ENCODE results near the gene CENPP. TPM values are rescaled to one million over a fixed set of nuclear protein-coding genes. Genes with fewer than 3 reads are reported as not detected.

Gene CENPP
- total RNA-seq, 8 experiments from 2014 or later, result 1.7 to 22.3 (median 5.0) TPM

GRCh38 chr9:92324431-92324830 is 1.3 kb upstream of the CENPP start:
- no peak for ATAC-seq (replicated peaks in 6 of 8)
- WGBS, 10 experiments, result 0 to 60% (median 38%) methylated on average over 1 to 2 of the region's 2 CpGs; no CpG with 5 or more reads in 3 of the 10 experiments
- peak overlapping the region; percentile 92 to 96 (median 94) for H3K4me3 ChIP-seq
- peak overlapping the region; percentile 98 to 100 for H3K27ac ChIP-seq
- in situ Hi-C loops (cut with MboI; ENCODE audit: low pct_unique_long_range_greater_than_20kb in 2 of 9, low sequenced_read_pairs in 9 of 9, unreplicated experiment in 9 of 9), result loop anchor here in 2 of 9 experiments (25.0 kb wide), 1 partner anchor 313 kb away; no protein-coding TSS in a partner anchor
- peaks cover 6 to 7% of the 10 kb centered on the region in 2 donors for H3K4me1 ChIP-seq (replicated peaks in 1 of 2)

GRCh38 chr9:92324889-92325268 is 874 bp upstream of the CENPP start:
- Histone ChIP-seq H3K27ac (peak overlapping the region; percentile 98 to 100), H3K4me1 (replicated peaks in 1 of 2) (peaks cover 6 to 7% of the 10 kb centered on the region in 2 donors), H3K4me3 (peak overlapping the region; percentile 92 to 96 (median 94))
- in situ Hi-C loops (cut with MboI; ENCODE audit: low pct_unique_long_range_greater_than_20kb in 2 of 9, low sequenced_read_pairs in 9 of 9, unreplicated experiment in 9 of 9), result loop anchor here in 5 of 9 experiments (25.0 kb wide), 3 partner anchors 112 to 312 kb away; no protein-coding TSS in a partner anchor
- ATAC-seq (replicated peaks in 6 of 8), result peak in 3 of 8 experiments; percentile 36 to 49 (median 49)
- 0 to 1% (median 0%) methylated on average over 1 to 11 of the region's 12 CpGs; no CpG with 5 or more reads in 4 of the 10 experiments for WGBS, 10 experiments

- peaks cover 6 to 7% of the 10 kb centered on the region in 2 donors for H3K4me1 ChIP-seq (replicated peaks in 1 of 2)
- peak overlapping the region; percentile 92 to 96 (median 94) for H3K4me3 ChIP-seq
- peak in 2 of 8 experiments; percentile 3 to 4 for ATAC-seq (replicated peaks in 6 of 8)
- WGBS, 10 experiments, result 0 to 80% (median 9%) methylated on average over 1 to 11 of the region's 30 CpGs; no CpG with 5 or more reads in 1 of the 10 experiments
- H3K27ac ChIP-seq, result peak overlapping the region in 1 of 2 donors; percentile 100
- in situ Hi-C loops (cut with MboI; ENCODE audit: low pct_unique_long_range_greater_than_20kb in 2 of 9, low sequenced_read_pairs in 9 of 9, unreplicated experiment in 9 of 9), result loop anchor here in 3 of 9 experiments (25.0 kb wide), 3 partner anchors 111 to 311 kb away; no protein-coding TSS in a partner anchor
These were observed 293 bp downstream of the CENPP start for GRCh38 chr9:92325991-92326500.

- H3K27ac ChIP-seq, result no peak overlapping the region
- H3K4me3 ChIP-seq, result no peak overlapping the region
- peak in 1 of 8 experiments; percentile 1 for ATAC-seq (replicated peaks in 6 of 8)
- H3K4me1 ChIP-seq (replicated peaks in 1 of 2), result peaks cover 6 to 7% of the 10 kb centered on the region in 2 donors
- WGBS, 10 experiments, result 0 to 80% (median 30%) methylated on average over 1 to 2 of the region's 2 CpGs; no CpG with 5 or more reads in 2 of the 10 experiments
- in situ Hi-C loops (cut with MboI; ENCODE audit: low pct_unique_long_range_greater_than_20kb in 2 of 9, low sequenced_read_pairs in 9 of 9, unreplicated experiment in 9 of 9), result loop anchor here in 3 of 9 experiments (25.0 kb wide), 3 partner anchors 110 to 310 kb away; no protein-coding TSS in a partner anchor
These were observed 1.6 kb downstream of the CENPP start for GRCh38 chr9:92327283-92327850.

GRCh38 chr9:92328225-92328624 is 2.5 kb downstream of the CENPP start:
- no peak overlapping the region for H3K27ac ChIP-seq
- peaks cover 6 to 7% of the 10 kb centered on the region in 2 donors for H3K4me1 ChIP-seq (replicated peaks in 1 of 2)
- in situ Hi-C loops (cut with MboI; ENCODE audit: low pct_unique_long_range_greater_than_20kb in 2 of 9, low sequenced_read_pairs in 9 of 9, unreplicated experiment in 9 of 9), result loop anchor here in 3 of 9 experiments (25.0 kb wide), 3 partner anchors 109 to 309 kb away; no protein-coding TSS in a partner anchor
- no peak overlapping the region for H3K4me3 ChIP-seq
- WGBS, 10 experiments, result 0 to 75% (median 41%) methylated on average over 1 to 2 of the region's 2 CpGs; no CpG with 5 or more reads in 2 of the 10 experiments
- peak in 1 of 8 experiments; percentile 3 for ATAC-seq (replicated peaks in 6 of 8)

- H3K27ac ChIP-seq, result no peak overlapping the region
- H3K4me1 ChIP-seq (replicated peaks in 1 of 2), result no peaks in the 10 kb centered on the region
- in situ Hi-C loops (cut with MboI; ENCODE audit: low pct_unique_long_range_greater_than_20kb in 2 of 9, low sequenced_read_pairs in 9 of 9, unreplicated experiment in 9 of 9), result loop anchor here in 3 of 9 experiments (10.0 to 25.0 kb wide), 5 partner anchors 102 to 305 kb away; no protein-coding TSS in a partner anchor
- ATAC-seq (replicated peaks in 6 of 8), result no peak
- H3K4me3 ChIP-seq, result no peak overlapping the region
- 83 to 100% (median 98%) methylated on average over 1 to 3 of the region's 3 CpGs; no CpG with 5 or more reads in 2 of the 10 experiments for WGBS, 10 experiments
These were observed 7.0 kb downstream of the CENPP start for GRCh38 chr9:92332577-92333281.

- Histone ChIP-seq H3K4me1 (replicated peaks in 1 of 2) (no peaks in the 10 kb centered on the region), H3K27ac (no peak overlapping the region), H3K4me3 (no peak overlapping the region)
- in situ Hi-C loops (cut with MboI; ENCODE audit: low pct_unique_long_range_greater_than_20kb in 2 of 9, low sequenced_read_pairs in 9 of 9, unreplicated experiment in 9 of 9), result loop anchor here in 3 of 9 experiments (10.0 to 25.0 kb wide), 5 partner anchors 102 to 304 kb away; no protein-coding TSS in a partner anchor
- WGBS, 10 experiments, result 86 to 100% (median 100%) methylated on average over 1 to 2 of the region's 2 CpGs; no CpG with 5 or more reads in 1 of the 10 experiments
- ATAC-seq (replicated peaks in 6 of 8), result no peak
These were observed 7.5 kb downstream of the CENPP start for GRCh38 chr9:92333282-92333634.

GRCh38 chr9:92341578-92341977 is 15.8 kb downstream of the CENPP start:
- H3K27ac ChIP-seq, result no peak overlapping the region
- in situ Hi-C loops (cut with MboI; ENCODE audit: low pct_unique_long_range_greater_than_20kb in 2 of 9, low sequenced_read_pairs in 9 of 9, unreplicated experiment in 9 of 9), result loop anchor here in 3 of 9 experiments (25.0 kb wide), 3 partner anchors 96 to 296 kb away; no protein-coding TSS in a partner anchor
- no peaks in the 10 kb centered on the region for H3K4me1 ChIP-seq (replicated peaks in 1 of 2)
- no peak for ATAC-seq (replicated peaks in 6 of 8)
- 100% methylated on average over 1 of the region's 1 CpG; no CpG with 5 or more reads in 8 of the 10 experiments for WGBS, 10 experiments
- no peak overlapping the region for H3K4me3 ChIP-seq

GRCh38 chr9:92342825-92343488 is 17.2 kb downstream of the CENPP start:
- in situ Hi-C loops (cut with MboI; ENCODE audit: low pct_unique_long_range_greater_than_20kb in 2 of 9, low sequenced_read_pairs in 9 of 9, unreplicated experiment in 9 of 9), result loop anchor here in 3 of 9 experiments (25.0 kb wide), 3 partner anchors 94 to 294 kb away; no protein-coding TSS in a partner anchor
- no peak overlapping the region for H3K27ac ChIP-seq
- H3K4me3 ChIP-seq, result no peak overlapping the region
- 11 to 100% (median 80%) methylated on average over 1 of the region's 1 CpG; no CpG with 5 or more reads in 1 of the 10 experiments for WGBS, 10 experiments
- peak in 3 of 8 experiments; percentile 45 to 64 (median 58) for ATAC-seq (replicated peaks in 6 of 8)
- no peaks in the 10 kb centered on the region for H3K4me1 ChIP-seq (replicated peaks in 1 of 2)

GRCh38 chr9:92345582-92345981 is 19.8 kb downstream of the CENPP start:
- no peak overlapping the region for H3K27ac ChIP-seq
- no peak overlapping the region for H3K4me3 ChIP-seq
- no peaks in the 10 kb centered on the region for H3K4me1 ChIP-seq (replicated peaks in 1 of 2)
- ATAC-seq (replicated peaks in 6 of 8), result no peak
- in situ Hi-C loops (cut with MboI; ENCODE audit: low pct_unique_long_range_greater_than_20kb in 2 of 9, low sequenced_read_pairs in 9 of 9, unreplicated experiment in 9 of 9), result loop anchor here in 3 of 9 experiments (25.0 kb wide), 3 partner anchors 92 to 292 kb away; no protein-coding TSS in a partner anchor

- Histone ChIP-seq H3K4me3 (no peak overlapping the region), H3K4me1 (replicated peaks in 1 of 2) (no peaks in the 10 kb centered on the region), H3K27ac (no peak overlapping the region)
- 0 to 95% (median 81%) methylated on average over 2 to 7 of the region's 7 CpGs for WGBS, 10 experiments
- ATAC-seq (replicated peaks in 6 of 8), result peak in 2 of 8 experiments; percentile 69 to 94
- in situ Hi-C loops (cut with MboI; ENCODE audit: low pct_unique_long_range_greater_than_20kb in 2 of 9, low sequenced_read_pairs in 9 of 9, unreplicated experiment in 9 of 9), result loop anchor here in 3 of 9 experiments (25.0 kb wide), 3 partner anchors 87 to 287 kb away; no protein-coding TSS in a partner anchor
These were observed 24.3 kb downstream of the CENPP start for GRCh38 chr9:92349771-92350739.
